GM19395 (cell line): ENCODE measurements around the gene JAK1.
"Not testable (repeated sequence)": the region's sequence is repeated elsewhere in the genome, so short reads cannot be mapped to it uniquely, and the experiment has no call there.

ENCODE experiments used
- ATAC-seq: cut with Tn5 transposase; IDR thresholded peaks from one replicate; pipeline ENCODE4 v1.9.1; 2021; ENCODE audit warnings: mild to moderate bottlenecking, moderate library complexity; ENCODE audit not compliant: unreplicated experiment

JAK1 gene

DNA sequence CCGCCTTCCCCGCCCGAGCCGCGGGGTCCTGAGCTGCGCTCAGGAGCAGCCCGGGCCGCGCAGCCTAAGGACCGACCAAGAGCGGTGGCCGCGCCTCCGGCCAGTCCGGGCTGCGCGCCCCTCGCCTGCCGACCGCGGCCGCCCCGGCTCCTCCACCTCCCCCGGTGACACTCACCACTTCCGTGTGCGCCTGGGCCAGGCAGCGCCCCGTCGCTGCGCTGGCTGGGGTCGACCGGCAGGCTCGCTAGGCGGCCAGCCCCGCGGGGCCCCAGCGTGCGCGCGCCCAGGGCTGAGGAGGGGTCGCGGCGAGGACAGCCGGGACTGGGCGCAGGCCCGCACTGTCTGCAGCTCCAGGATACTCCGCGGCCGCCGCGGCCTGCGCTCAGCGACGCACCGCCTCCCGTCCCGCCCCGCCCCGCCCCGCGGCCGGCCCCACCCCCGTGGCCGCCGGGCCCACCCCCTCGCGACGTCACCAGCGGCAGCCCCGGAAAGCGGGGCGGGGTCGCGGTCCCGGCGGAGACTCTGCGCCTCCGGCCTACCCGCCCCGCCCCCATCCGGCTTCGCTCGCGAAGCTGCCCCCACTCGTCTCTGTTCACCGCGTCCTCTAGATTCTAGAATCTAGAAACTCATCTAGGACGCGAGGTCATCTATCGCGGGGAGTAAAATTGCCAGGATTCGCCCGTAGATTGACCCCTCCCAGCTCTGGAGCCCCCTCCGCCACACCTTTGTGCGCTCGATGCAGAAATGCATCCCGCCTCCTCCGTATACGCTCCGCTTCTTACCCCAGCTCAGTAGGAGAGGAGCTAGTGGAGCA, at the start of gene JAK1:
TSS of gene JAK1 (minus strand) at position 392 of the 814 bp plus-strand sequence. CDS start 80,285 bp downstream, outside the sequence.
- ATAC-seq = peak; percentile 79

DNA sequence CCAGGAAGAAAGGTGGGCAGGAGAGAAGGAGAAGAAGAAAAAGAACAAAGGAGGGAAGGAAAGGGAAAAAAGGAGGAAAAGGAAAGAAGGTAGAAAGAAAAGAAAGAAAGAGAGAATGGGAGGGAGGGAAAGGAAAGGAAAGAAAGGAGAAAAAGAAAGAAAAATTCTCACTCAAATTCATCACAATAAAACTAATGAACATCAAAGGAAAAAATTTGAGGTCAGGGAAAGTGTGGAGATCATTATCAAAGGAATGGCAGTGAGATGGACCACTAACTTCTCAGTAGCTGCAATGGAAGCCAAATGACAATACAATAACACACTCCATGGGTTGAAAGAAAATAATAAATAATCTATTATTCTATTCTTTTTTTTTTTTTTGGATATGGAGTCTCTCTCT, 48.0 kb upstream of the JAK1 start:
- no peak for ATAC-seq

DNA sequence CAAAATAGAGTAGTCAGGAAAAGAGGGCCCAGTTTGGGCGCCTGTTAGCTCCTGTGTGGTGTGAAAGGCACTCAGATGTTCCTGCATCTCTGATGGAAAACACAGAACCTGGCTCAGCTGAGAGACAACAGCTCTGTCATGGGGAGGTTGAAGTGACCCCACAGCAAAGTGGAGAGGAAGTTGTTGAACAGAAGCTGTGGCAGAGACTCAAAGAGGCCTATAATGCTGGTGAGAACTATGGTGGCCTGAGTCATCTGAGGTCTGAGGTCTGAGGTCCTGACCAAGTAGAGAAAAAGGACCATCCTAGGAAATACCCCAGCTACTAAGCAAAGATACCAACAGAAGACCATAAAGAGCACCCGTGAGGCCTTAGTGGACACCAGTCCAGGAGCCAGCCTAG, 45.6 kb upstream of the JAK1 start:
- ATAC-seq = no peak

DNA sequence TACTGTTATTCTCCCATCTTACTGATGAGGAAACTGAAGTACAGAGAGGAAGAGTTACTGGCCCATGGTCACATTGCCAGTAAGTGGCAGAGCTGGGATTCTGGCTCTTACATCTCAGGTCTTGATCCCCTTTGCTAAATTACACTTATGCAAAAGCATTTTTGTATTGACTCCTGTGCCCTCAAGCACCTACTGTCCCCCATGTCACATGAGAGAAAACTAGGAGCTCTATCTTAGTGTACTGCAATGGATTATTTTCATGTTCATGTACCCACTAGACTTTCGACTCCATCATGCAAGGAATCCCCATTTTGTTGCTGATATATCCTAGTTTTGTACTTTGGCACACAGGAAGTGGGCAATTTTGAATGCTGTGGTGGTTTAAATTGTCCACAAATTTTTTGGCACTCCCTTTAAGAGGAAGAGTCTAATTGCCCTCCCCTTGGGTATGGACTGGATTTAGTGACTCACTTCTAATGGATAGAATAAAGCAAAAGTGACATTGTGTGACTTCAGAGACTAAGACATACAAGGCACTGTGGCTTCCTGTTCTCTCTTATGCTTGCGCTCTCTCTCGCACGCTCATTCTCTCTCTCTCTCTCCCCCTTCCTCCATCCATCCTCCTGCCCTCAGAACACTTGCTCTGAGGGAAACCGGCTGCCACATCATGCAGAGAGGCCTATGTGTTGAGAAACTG, 43.5 kb upstream of the JAK1 start:
- ATAC-seq = no peak

DNA sequence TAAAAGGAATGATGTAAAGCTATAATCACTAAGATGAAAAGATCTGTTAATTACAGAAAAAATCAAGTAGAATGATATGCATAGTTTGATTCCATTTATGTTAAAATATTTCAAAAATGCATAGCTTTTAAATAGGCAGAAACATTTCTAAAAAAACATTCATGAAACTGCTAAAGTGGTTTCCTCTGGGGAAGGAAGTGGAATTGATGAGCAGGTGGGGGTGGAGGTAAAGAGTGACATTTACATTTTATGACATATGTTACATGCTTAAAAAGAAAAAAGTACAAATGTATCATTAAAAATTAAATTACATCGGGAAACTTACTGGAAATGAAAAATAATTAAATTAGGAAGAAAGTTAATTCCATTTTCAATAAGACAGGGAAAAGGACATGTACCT, 42.8 kb upstream of the JAK1 start:
- ATAC-seq = no peak

DNA sequence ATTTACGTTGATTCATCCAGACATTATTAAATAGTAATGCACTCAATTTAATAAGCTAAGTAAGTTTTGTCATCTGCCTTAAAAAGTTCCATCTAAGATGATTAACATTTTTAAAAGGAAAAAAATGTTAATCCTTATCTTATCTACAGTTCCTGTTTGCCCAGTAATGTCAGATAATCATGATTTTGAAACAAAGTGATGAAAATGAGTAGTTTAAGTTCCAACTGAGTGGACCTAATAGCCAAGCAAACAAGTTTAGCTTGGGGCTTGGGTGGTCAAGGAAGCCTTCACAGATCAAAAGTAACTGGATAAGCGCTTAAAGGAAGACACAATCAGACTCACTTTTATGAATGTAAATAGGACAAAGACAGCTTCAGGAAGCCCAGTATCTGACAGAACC, 40.5 kb upstream of the JAK1 start:
- no peak for ATAC-seq

DNA sequence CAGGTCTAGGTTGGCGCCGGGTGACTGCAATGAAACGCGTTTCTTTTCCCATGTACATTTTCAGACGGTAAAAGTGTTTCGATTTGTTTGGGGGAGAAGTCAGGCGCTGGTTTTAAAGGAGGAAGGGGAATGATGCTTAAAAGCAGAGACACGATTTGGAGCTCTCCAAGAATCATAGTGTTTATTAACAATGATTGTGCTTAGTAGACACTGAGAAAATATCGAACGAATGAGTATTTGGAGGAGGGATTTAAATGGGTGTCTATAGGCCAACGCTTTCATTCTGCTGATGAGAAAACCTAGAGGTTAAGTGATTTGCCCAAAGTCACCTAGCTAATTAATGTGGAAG, 36.9 kb upstream of the JAK1 start:
- ATAC-seq = no peak

DNA sequence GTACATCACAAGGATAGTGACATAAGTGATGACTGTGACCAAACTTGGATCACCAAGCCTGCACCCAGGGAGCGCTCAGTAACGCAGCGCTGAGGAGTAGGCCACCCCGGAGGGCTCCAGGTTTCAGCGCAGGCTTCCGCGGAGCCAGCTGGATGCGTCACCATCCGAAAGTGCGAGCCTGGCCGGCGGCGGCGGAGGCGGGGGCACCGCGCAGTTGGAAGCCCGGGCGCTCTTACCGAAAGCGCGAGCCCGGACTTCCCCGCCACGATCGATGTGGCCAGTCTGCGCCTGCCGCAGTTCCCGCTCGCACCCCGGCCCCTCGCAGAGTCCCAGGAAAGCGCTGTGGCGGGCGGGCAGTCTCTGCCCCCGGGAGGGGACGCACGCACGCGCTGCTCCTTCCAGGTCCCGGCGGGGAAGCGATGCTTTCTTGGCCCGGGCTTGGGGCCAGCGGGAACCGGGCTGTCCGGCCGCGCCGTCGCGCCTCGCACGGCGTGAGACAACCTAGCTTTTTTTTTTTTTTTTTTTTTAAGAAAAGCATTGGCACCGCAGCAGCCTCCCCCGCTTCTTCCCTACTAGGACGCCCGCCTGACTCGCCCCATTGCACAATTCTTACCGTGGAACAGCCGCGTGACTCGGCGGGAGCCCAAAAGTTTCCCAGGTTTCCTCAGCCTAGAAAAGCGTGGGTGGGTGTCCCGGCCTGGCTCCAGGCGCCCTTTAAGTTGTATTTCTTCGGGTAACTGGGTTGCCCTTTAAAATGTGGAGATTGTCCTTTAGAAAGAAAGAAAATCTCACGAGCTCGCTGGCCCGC, 36.4 kb upstream of the JAK1 start:
- peak; percentile 83 for ATAC-seq

DNA sequence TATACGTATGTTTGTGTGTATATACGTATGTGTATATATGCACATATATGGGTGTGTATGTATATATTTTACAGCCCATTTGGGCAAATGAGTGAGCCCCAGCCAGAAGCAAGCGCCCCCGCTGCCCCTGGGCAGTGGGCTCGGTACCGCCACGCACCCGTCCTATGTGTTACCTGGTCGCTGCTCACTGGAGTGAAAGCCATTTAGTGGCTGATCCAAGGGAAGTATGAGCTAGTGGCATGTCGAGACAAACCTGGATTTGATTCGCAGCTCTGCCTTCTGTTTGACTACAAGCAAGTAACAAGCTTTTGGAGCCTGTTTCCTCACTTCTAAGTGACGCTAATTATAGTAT, 35.8 kb upstream of the JAK1 start:
- no peak for ATAC-seq

DNA sequence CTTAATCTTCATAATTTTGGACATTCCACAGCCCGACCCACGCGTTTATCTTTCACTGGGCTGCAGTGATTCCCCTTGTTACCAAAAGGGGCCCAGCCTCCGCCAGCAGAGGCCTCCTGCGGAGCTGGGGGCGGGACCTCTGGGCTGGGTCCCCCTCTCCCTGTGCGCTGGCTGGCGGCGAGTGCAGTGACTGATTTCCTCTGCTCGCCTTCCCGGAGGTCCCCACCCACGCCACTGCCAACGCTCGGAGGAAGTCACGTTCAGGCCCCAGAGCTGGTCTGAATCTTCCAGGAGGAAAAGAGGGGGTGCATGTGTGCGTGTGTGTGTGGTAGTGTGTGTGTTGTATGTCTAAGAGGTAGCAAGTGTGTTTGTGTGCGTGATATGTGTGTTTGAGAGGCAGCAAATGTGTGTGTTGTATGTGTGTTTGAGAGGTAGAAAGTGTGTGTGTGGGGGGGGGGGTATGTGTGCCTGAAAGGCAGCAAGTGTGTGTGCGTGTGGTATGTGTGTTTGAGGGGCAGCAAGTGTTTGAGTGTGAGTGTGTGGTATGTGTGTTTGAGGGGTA, 35.0 kb upstream of the JAK1 start:
- no peak for ATAC-seq

DNA sequence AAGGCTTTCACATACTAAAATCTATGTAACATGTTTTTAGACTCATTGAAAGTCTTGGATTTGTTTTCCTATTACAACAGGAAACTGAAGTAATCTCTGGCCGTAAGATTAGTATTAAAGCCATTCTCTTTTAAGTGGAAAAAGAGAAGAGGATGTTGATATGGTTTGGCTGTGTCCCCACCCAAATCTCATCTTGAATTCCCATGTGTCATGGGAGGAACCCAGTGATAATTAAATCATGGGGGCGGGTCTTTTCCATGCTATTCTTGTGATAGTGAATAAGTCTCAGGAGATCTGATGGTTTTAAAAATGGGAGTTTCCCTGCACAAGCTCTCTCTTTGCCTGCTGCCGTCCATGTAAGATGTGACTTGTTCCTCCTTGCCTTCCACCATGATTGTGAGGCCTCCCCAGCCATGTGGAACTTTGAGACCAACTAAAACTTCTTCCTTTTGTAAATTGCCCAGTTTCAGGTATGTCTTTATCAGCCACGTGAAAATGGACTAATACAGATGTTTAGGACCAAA, 32.1 kb upstream of the JAK1 start:
- ATAC-seq = not testable (repeated sequence)

DNA sequence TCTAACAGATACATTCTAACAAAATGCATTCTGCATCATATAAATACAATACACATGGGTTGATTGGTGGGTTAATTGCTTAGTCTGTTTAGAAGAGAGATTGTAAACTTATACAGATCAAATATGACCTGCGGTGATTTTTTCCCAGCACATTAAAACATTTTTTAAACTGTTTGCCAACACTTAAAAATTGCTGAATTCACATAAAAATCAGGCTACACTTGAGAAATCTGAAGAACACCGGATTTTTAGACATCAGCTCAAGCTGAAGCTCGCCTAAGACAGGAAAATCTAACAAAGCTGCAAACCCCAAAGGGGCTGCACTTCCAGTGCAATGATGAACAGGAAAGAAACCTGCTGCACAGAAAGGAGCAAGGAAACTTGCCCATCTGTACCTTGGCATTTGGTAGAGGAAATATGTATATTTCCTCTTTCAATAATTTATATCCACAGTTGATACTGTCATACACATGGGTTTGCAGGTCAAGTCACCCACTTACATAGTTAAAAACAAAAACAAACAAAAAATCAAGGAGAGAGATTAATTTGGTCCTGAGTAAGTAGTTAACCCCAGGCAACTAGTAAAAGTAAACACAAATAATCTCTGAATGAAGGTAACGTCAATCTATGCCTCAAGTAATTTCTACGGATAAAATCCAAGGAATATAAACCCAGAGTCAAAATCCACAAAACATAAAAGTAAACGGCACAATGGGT, 30.4 kb upstream of the JAK1 start:
- no peak for ATAC-seq

DNA sequence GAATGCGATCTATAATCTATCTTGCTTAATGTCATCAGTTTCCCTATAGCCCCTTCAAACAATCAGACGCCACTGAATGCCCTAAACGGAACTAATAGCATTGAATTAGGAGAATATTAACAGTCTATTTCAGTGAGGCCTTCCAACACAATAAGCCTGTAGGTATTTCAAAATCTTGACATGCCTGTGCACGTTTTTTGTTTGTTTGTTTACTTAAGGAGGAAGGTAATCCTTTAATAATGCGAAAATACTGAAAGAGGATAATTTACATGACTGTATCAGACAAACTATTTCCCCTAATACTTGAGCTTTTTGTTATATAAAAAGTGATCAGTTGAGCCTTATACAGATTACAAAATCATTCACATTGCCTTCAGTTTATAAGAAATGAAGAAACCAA, 29.0 kb upstream of the JAK1 start:
- no peak for ATAC-seq

DNA sequence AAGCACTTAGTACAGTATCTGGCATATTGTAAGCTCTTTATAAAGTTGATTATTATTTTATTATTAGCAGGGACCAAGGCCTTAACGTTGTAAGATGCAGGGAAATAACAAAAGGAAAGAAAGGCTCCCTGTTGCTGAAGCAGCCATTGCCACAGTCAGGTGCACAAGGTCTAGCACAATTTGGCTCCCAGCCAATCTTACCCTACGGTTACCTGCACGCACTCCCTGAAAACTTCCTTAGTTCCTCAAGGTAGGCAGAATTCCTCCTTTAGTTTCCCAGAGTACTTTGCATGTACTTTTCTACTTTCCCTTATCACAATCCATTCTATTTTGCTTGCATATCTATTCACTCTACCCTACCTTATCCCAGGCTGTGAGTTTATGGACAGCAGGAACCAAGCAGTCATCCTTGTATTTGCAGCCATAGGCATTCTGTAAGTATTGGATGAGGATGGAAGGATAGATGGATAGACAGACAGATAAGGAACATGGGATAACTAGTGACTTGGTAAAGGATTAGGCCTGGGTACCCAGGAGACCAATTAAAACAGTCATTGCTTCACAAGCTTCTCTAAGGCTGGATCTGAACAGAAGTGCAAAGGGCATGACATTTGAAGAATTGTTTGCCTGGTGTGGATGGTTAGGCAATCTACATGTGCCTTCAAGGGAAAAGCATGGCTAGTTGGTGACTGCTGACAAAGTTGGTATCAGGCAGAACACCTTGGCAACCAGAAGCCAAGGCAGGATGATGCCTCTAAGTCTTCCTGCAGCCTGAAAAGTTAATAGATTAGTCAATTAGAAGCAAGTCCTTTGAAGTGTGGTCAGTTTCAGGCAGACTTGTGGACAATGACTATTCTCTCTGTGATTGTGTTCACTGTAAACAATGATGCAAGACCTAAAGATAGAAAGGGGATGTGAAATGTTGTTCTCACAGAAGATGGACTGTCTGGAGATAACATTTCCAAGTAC, 20.8 kb upstream of the JAK1 start:
- ATAC-seq = peak; percentile 98

DNA sequence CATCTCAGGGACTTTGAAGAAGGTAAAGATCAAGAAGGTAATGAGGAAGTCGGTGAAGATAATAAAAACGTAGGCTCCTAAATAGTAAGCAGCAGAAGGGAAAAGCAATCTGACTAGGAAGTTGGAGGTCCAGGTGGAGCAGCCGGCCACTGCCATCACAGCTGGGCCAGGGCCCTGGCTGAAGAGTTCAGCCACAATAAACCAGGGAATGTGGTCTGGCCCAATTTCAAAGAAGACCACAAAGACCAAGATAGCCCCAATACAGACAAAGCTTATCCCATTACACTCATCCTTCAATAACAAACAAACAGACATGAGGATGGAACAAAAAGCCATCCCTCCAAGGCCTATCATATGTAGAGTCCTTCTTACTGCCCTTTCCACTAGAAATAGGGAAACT, 18.4 kb upstream of the JAK1 start:
- ATAC-seq = no peak

DNA sequence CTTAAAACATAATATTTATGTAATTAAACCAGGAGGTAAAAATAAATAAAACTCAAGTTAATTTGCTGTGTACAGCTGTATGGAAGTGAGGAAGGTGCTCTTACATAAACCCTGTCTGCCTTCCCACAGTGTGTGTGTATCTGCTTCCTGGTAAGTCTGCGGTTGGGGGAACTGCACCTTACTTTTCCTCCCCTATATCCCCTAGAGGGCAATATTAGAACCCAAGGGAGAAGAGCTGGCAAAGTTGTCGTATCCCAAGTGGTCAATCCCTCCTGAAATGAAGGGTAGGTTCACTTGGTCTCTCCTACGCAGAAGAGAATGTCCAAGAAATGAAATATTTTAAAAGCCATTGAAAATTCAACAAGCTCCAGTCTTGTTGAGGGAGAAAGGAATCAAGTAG, 17.8 kb upstream of the JAK1 start:
- no peak for ATAC-seq

DNA sequence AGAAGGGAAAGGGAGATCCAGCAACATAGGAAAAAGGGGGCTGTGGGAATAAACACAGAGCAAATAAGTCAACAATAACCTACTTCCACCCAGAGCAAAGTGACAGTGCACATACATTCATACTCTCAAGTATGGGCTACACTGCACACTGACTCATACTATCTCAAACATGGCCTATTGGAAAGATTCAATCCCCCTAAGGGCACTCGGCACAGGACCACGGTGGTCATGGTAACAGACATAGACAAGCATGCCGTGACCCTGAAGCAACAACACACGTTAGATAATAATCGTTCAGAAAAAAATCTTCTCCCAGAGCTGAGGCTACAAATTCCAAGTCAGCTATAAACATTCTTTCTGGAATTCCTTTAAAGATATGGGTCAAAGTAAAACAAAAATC, 16.8 kb upstream of the JAK1 start:
- no peak for ATAC-seq

DNA sequence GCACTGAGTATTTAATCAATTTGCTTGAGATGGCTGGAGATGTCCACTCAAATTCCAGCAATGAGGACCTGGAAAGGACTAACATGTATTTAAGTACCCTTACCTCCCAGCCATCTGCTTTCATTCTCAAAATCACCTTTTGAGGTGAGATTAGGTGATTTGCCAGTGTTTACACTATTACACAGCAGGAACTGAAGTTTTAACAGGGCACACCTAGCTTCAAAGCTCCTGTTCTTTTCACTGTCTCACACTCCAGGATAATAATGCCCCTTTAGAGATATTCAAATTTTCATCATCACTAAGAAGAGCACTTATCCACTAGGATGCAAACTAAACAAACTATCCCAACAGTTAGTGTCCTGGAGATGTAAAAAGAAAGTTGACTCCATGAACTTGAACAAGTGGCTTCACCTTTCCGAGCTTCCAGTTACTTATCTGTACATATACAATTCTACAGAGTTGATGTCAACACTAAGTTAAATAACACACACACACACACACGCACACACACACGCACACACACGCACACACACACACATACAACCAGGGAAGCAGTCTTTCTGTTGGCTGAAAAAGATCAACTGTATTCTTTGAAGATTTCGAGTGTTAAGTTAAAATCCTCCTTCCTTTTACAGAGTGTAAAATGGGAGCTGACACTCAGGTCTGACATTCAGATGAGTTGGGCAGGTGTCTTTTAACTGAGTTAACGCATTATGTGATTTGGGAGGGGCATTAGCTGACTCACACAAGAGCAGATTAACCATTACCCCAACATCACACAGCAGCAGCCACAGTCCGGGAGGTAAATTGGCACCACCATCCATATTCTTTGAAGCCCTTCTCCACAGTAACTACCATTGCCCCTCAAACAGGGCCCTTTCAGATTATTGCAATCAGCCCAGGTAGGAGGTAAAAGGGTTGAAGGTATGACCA, 15.5 kb upstream of the JAK1 start:
- no peak for ATAC-seq
